SU-DHL-6 (cell line): ENCODE measurements around the gene HINT1.

Experiments used
- H2AFZ ChIP-seq: fragments of 200-600 bp; sonication (generic); 2 replicates; pipeline ENCODE4 v1.6.1; 2014; ENCODE audit warnings: low read depth, mild to moderate bottlenecking, moderate library complexity, mixed read lengths, antibody characterized with exemption, low read length; ENCODE audit not compliant: severe bottlenecking
- H3F3A ChIP-seq: fragments of 200-600 bp; shearing (Covaris generic); 2 replicates; pipeline ENCODE4 v1.6.0; 2016; ENCODE audit warnings: antibody characterized with exemption, mild to moderate bottlenecking; ENCODE audit not compliant: insufficient read depth
- H3K27ac ChIP-seq: fragments of 200-600 bp; sonication (generic); 2 replicates; pipeline ENCODE4 v1.5.1; 2016; ENCODE audit warnings: low read depth, mild to moderate bottlenecking, low read length, moderate library complexity, mixed read lengths
- H3K27me3 ChIP-seq: fragments of 200-600 bp; sonication (generic), shearing (Covaris generic); 2 replicates; pipeline ENCODE4 v1.6.0; 2014; ENCODE audit warnings: mild to moderate bottlenecking, low read length
- H3K36me3 ChIP-seq: fragments of 200-600 bp; sonication (generic); 2 replicates; pipeline ENCODE4 v1.6.1; 2014; ENCODE audit warnings: mild to moderate bottlenecking, low read length, mixed read lengths
- H3K4me2 ChIP-seq: fragments of 300-600, 200-600 bp; shearing (Covaris generic), sonication (generic); 2 replicates; pipeline ENCODE4 v1.6.0; 2014; ENCODE audit warnings: low read length, low read depth, mild to moderate bottlenecking; ENCODE audit not compliant: poor library complexity, severe bottlenecking
- H3K4me3 ChIP-seq: fragments of 200-600 bp; sonication (generic); 2 replicates; pipeline ENCODE4 v1.5.1; 2014; ENCODE audit warnings: antibody characterized with exemption, low read length, mild to moderate bottlenecking, mixed read lengths; ENCODE audit not compliant: insufficient read depth, poor library complexity, severe bottlenecking
- H3K79me2 ChIP-seq: fragments of 200-600 bp; sonication (generic); 2 replicates; pipeline ENCODE4 v1.6.1; 2014; ENCODE audit warnings: mild to moderate bottlenecking, low read length, moderate library complexity; ENCODE audit not compliant: insufficient read depth
- H3K9ac ChIP-seq: fragments of 200-600 bp; sonication (generic); 2 replicates; pipeline ENCODE4 v1.7.0; 2014; ENCODE audit warnings: mild to moderate bottlenecking, low read length
- H3K9me2 ChIP-seq: fragments of 200-600 bp; sonication (generic); replicated peaks from 2 replicates; pipeline ENCODE4 v1.6.1; 2014; ENCODE audit warnings: low read length; ENCODE audit not compliant: insufficient read depth
- H3K9me3 ChIP-seq: fragments of 200-600 bp; sonication (generic); 2 replicates; pipeline ENCODE4 v1.6.1; 2014; ENCODE audit warnings: low read length, mixed read lengths; ENCODE audit not compliant: insufficient read depth
- H4K20me1 ChIP-seq: fragments of 200-600 bp; sonication (generic); 2 replicates; pipeline ENCODE4 v1.6.1; 2014; ENCODE audit warnings: low read depth, mild to moderate bottlenecking, antibody characterized with exemption, low read length, moderate library complexity, mixed read lengths
- CTCF ChIP-seq: fragments of 200-600 bp; sonication (generic); IDR thresholded peaks from one replicate; pipeline ENCODE4 v1.5.1; 2017; ENCODE audit warnings: antibody characterized with exemption, mild to moderate bottlenecking, low read length, moderate library complexity; ENCODE audit not compliant: insufficient read depth, poor library complexity, severe bottlenecking
- EZH2phosphoT487 ChIP-seq: fragments of 200-600 bp; sonication (generic), shearing (Covaris generic); conservative IDR thresholded peaks from 2 replicates; pipeline ENCODE4 v1.6.1; 2018; ENCODE audit warnings: mild to moderate bottlenecking, antibody characterized with exemption, low read length, moderate library complexity, mixed read lengths

Gene HINT1

GRCh38 chr5:131169810-131170539, 4.9 kb upstream of the HINT1 start:
- Histone ChIP-seq H3K9me2 (no peaks in the 10 kb centered on the region), H3K4me2 (peak overlapping the region; percentile 93), H2AFZ (peak overlapping the region; percentile 62), H3K79me2 (peaks cover 41% of the 10 kb centered on the region), H3K4me3 (peak overlapping the region; percentile 63), H3K9me3 (no peaks in the 10 kb centered on the region), H3F3A (peaks cover 10% of the 10 kb centered on the region), H4K20me1 (no peaks in the 10 kb centered on the region), H3K9ac (peak overlapping the region; percentile 69), H3K27ac (peak overlapping the region; percentile 48), H3K27me3 (no peaks in the 10 kb centered on the region), H3K36me3 (no peaks in the 10 kb centered on the region)
- TF ChIP-seq CTCF (no peak), EZH2phosphoT487 (no peak)

- Histone ChIP-seq H4K20me1 (peaks cover 12% of the 10 kb centered on the region; the same call in 1 of the 2 replicates), H3K9ac (no peak overlapping the region), H3K4me2 (no peak overlapping the region), H3K9me2 (no peaks in the 10 kb centered on the region), H3F3A (peaks cover 13% of the 10 kb centered on the region), H3K27ac (no peak overlapping the region), H2AFZ (no peak overlapping the region), H3K79me2 (peaks cover 42% of the 10 kb centered on the region), H3K4me3 (no peak overlapping the region), H3K9me3 (no peaks in the 10 kb centered on the region), H3K36me3 (no peaks in the 10 kb centered on the region; the same call in 1 of the 2 replicates), H3K27me3 (no peaks in the 10 kb centered on the region)
- TF ChIP-seq CTCF (no peak), EZH2phosphoT487 (no peak)
Measured at GRCh38 chr5:131167615-131168014, 2.6 kb upstream of the HINT1 start.

- Histone ChIP-seq H3K27me3 (no peaks in the 10 kb centered on the region), H3K4me3 (peak overlapping the region; percentile 86), H3K9me3 (no peaks in the 10 kb centered on the region), H3K27ac (peak overlapping the region; percentile 79), H4K20me1 (peaks cover 12% of the 10 kb centered on the region; the same call in 1 of the 2 replicates), H3K9ac (peak overlapping the region; percentile 98), H3K79me2 (peaks cover 53% of the 10 kb centered on the region), H3F3A (peaks cover 13% of the 10 kb centered on the region), H2AFZ (peak overlapping the region; percentile 88), H3K9me2 (no peaks in the 10 kb centered on the region), H3K36me3 (peaks cover 24% of the 10 kb centered on the region; the same call in 1 of the 2 replicates), H3K4me2 (peak overlapping the region; percentile 98)
- TF ChIP-seq EZH2phosphoT487 = no peak
- peak; percentile 9 for TF ChIP-seq CTCF
Measured at GRCh38 chr5:131164191-131165118, 601 bp downstream of the HINT1 start.
